ENCODE results near the gene HSPA14. TPM values are rescaled to one million over a fixed set of nuclear protein-coding genes. Genes with fewer than 3 reads are reported as not detected.
"Not testable (repeated sequence)": the region's sequence is repeated elsewhere in the genome, so short reads cannot be mapped to it uniquely, and the experiment has no call there.

Gene HSPA14
- total RNA-seq, 1 donor from 2014 or later = 10.7 TPM

DNA sequence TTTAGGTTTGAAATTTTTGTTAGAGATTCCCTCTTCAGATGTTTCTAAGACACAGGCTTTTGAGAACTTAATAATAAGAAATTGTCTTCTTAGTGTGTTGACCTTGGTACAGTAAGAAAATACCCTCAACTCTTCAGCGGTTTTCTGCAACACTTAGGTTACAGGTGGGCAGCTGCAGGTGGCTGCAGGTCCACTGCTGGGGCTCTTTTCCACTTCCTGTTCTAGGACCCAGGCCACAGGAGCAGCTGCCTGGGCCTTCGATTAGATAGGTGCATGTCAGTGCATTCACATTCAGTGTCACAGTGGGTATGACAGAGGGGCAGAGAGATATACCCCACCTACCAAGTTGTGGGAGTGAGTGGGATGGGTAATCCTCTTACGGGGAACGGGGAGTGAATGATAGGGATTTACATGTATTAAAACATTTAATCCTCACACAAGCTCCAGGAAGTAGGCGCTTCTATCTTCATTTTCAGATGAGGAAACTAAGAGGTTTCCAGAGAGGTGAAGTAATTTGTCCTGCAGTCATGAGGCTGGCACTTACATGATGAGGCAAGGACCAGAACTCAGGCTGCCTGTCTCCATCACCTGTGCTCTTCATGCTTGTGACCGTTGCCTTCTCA, 20.3 kb downstream of the HSPA14 start:
- no peak overlapping the region for H3K4me3 ChIP-seq (ENCODE audit: low read depth, low read length)
- TF ChIP-seq CTCF (conservative IDR thresholded peaks at IDR 0.05; ENCODE audit: low read depth, low read length) = no peak
- DNase-seq (ENCODE audit: low read depth) = no peak

DNA sequence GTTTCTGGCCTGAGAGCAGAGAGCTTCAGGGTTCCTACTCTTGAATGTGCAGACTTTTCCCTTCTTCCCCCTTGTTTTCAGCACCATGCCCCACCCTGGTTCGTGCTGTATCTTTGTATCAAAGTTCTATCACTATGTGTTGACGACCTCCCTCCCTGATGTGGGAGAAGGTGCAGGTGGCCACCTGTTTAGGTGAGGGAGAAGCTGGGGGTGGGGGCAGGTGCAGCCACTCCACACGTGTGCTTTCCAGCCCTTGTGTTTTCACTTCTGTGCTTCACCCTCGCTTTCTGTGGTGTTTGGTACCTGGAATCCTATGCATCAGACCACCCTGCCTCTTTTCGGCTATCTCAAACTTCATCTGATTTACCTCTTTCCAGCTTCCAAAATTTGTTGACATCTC, 20.9 kb downstream of the HSPA14 start:
- no peak for DNase-seq (ENCODE audit: low read depth)
- H3K4me3 ChIP-seq (ENCODE audit: low read depth, low read length) = no peak overlapping the region
- no peak for TF ChIP-seq CTCF (conservative IDR thresholded peaks at IDR 0.05; ENCODE audit: low read depth, low read length)

GRCh38 chr10:14859775-14860174, 21.7 kb downstream of the HSPA14 start:
- TF ChIP-seq CTCF (conservative IDR thresholded peaks at IDR 0.05; ENCODE audit: low read depth, low read length) = no peak
- no peak overlapping the region for H3K4me3 ChIP-seq (ENCODE audit: low read depth, low read length)
- DNase-seq (ENCODE audit: low read depth) = no peak

- TF ChIP-seq CTCF (conservative IDR thresholded peaks at IDR 0.05; ENCODE audit: low read depth, low read length) = no peak
- H3K4me3 ChIP-seq (ENCODE audit: low read depth, low read length) = no peak overlapping the region
- no peak for DNase-seq (ENCODE audit: low read depth)
Measured at GRCh38 chr10:14860791-14861190, 22.7 kb downstream of the HSPA14 start.

GRCh38 chr10:14864466-14864865, 26.4 kb downstream of the HSPA14 start:
- not testable (repeated sequence) for H3K4me3 ChIP-seq (ENCODE audit: low read depth, low read length); DNase-seq (ENCODE audit: low read depth)

DNA sequence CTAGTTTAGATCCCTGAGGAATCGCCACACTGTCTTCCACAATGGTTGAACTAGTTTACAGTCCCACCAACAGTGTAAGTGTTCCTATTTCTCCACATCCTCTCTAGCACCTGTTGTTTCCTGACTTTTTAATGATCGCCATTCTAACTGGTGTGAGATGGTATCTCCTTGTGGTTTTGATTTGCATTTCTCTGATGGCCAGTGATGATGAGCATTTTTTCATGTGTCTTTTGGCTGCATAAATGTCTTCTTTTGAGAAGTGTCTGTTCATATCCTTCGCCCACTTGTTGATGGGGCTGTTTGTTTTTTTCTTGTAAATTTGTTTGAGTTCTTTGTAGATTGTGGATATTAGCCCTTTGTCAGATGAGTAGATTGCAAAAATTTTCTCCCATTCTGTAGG, 26.8 kb downstream of the HSPA14 start:
- H3K4me3 ChIP-seq (ENCODE audit: low read depth, low read length); DNase-seq (ENCODE audit: low read depth): not testable (repeated sequence)

DNA sequence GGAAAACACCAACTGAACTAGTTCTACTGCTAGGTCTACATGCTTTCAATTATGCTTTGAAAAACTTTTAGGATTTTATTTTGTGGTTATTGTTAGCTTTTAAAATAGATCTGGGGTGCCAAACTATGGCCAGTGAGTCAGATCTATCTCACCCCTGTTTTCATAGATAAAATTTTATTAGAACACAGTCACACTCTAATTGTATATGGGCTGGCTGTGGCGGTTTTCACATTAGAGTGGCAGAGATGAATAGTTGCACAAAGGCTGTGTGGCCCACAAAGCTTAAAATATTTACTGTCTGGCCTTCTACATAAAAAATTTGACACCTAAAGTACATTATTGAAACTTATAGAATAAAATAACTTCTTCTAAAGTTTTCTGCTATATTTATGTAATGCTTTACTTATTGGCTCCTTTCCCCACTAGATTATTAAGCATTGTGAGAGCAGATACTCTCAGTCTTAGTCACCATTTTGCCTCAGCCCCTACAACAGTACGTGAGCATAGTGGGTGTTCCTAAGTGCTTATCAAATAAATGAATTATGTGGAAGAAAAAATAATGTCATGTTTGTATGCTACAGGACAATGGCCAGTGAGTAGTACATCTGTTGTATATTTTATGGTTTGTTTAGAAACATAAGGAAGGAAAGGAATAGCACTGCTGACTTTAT, 35.1 kb downstream of the HSPA14 start:
- no peak for TF ChIP-seq CTCF (conservative IDR thresholded peaks at IDR 0.05; ENCODE audit: low read depth, low read length)
- no peak overlapping the region for H3K4me3 ChIP-seq (ENCODE audit: low read depth, low read length)
- no peak for DNase-seq (ENCODE audit: low read depth)

- no peak for TF ChIP-seq CTCF (conservative IDR thresholded peaks at IDR 0.05; ENCODE audit: low read depth, low read length)
- no peak overlapping the region for H3K4me3 ChIP-seq (ENCODE audit: low read depth, low read length)
- no peak for DNase-seq (ENCODE audit: low read depth)
Measured at GRCh38 chr10:14875941-14876340, 37.8 kb downstream of the HSPA14 start.

Data from epithelial cell of proximal tubule (primary cell).